SHP77 (cell line): ENCODE results near the gene EIF4A2.
"Not testable (repeated sequence)": the region's sequence is repeated elsewhere in the genome, so short reads cannot be mapped to it uniquely, and the experiment has no call there.

Source experiments
- DNase-seq, 2 experiments: peaks; one replicate each; lab custom pipeline; 2025; lab: John Stamatoyannopoulos, UW

EIF4A2 gene

DNA sequence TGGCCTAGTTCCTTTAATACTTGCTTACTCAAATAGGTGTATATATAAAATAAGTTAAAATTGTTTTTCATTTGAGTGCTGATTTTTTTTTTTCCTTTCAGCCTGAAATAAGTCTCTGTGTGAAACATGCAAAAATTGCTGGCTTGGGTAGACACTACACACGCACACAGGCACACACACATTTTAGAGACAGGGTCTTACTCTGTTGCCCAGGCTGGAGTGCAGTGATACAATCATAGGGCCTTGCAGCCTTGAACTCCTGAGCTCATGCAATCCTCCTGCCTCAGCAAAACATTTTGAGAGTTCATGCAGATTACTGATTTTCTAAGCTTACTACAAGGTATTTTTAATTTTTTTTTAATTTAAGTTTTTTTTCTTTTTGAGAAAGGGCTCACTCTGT lies 35.6 kb downstream of the EIF4A2 start:
- DNase-seq = no peak

DNA sequence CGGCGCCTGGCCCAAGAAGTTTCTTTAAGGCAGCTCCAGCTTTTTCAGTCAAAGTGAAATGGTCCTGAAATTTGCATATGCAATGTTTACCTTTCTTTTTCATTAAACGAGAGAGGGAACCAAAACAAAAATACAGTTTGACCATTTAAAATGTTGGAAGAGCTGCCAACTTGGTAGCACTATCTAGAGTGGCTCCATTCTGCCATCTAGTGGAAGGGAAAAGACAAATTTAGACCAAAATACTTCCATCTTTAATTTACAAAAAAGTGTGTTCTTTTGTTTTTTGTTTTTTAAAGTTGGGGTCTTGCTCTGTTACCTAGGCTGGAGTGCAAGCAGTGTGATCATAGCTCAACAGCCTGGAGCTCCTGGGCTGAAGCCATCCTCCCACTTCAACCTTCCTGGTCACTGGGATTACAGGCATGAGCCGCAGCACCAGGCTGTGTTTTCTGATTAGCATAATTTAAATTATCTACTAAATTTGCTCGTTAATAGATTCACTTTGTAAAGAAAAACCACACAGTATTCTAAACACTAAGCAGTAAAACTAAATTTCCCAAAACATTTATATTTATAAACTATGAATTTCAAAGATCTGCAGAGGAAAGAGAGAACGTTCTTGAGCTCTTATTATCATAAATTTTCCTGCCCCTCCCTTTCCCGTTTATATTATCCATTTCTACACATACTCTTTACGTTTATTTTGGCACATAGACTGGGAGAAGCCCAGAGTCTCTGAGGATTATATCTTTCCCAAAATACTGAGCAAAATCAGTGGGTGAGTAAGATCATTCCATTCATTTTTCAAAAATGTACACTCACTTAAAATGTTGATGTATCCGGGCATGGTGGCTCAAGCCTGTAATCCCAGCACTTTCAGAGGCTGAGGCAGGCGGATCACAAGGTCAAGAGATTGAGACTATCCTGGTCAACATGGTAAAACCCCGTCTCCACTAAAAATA lies 38.3 kb downstream of the EIF4A2 start:
- peak; percentile 2 to 33 for DNase-seq

DNA sequence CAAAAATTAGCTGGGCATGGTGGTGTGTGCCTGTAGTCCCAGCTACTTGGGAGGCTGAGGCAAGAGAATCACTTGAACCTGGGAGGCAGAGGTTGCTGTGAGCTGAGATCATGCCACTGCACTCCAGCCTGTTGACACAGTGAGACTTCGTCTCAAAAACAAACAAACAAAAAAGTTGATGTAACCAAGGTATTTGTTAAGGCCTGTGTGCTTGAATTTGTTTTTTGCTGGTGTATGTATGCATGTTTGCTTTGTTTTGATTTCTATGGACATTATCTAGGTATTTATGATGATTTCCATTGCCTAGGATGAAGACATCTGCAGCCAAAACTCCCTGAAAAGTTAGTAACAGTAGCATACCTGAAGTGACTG lies 39.0 kb downstream of the EIF4A2 start:
- DNase-seq = not testable (repeated sequence)

DNA sequence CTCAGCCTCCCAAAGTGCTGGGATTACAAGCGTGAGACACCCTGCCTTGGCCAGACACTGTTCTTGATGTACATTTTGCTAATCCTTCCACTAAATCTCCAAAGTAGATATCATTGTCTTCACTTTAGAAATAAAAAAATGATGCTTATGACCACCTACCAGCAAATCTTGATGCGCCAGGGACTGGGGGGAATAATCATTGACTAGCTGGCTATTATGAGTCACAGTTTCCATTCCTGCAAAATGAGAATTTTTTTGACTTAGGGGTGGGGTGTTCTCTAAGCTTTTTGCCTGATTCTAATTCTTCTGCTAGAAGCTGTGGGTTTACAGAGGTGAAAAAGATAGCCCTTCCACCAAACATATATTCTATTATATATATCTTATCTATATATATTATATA lies 40.0 kb downstream of the EIF4A2 start:
- DNase-seq = no peak

DNA sequence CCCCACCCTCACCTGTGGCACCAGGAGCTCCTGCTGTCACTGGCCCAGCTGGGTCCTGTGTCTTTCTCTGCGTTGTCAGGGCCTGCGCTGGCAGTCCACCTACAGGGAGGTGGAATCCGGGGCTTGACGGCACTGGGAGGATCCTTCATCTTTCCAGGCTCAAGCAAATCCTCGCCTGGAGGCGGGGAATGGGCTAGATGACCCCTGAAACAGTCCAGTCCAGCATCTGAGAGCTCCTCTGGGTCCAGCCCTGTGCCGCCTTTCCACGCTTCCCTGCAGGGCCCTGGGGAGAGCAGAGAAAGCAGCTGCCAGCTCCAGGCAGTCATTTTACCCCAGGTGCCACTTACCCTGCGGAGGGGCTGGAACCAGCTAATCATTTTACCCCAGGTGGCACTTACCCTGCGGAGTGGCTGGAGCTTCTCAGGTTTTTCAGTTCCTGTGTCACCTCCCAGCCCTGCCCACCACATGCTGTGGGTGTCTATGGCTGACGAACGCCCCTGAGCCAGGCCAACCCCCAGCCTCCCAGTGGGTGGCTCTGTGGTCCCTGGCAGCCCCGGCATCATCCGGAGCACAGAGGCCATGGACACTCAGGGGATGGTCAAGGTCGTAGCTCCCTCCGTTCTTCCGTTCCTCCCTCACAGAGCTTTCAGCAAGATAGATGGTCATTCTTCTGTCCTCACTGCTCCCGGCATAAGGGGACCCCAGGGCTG lies 41.2 kb downstream of the EIF4A2 start:
- DNase-seq = no peak

DNA sequence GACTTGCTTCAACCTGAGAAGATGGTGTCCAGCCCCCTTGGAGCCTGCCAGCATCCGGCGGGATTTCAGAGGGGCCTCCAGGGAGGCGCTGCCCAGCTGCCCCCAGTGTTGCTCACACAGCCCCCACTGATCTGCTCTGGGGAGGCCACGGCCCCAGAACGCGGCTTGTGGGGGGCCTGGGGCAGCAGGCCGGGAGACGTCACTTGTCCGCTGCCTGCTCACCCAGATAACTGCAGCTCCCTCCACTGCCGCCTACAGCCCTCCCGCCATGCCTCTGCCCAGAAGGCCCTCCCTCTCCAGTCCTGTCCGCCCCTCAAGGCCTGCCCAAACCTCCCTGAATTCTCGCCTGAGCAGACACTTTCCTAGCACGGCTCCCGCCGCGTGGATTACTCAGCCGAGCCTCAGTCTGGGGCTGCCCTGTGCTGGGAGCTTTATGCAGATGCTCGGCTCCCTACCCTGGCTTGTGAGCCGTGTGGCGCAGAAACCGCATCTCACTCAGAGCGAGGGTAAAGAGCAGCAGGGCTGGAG lies 42.0 kb downstream of the EIF4A2 start:
- no peak for DNase-seq

DNA sequence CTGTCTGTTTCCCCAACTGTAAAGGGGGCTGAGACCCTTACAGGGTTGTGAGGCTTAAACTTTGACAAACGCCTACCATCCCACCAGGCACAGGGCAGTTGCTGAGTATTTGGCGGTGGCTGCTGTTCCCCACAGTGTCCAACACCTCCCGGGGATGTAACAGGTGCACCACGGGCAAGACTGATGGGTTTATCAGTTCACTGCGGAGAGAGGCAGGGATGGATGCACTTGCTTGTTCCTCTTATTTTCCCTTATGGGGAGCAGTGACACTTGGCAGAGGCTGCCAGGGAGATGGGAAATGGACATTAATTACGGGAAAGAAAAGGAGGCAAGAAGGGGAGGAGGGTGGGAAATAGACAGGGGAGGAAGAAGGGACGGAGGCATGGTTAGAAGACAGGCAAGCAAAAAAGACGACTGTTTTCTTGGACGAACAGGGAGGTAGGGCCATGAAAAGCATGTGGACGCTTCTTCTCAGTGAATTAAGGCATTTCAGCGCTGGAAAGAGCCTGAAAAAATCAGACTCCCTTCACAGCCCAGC lies 42.6 kb downstream of the EIF4A2 start:
- no peak for DNase-seq

DNA sequence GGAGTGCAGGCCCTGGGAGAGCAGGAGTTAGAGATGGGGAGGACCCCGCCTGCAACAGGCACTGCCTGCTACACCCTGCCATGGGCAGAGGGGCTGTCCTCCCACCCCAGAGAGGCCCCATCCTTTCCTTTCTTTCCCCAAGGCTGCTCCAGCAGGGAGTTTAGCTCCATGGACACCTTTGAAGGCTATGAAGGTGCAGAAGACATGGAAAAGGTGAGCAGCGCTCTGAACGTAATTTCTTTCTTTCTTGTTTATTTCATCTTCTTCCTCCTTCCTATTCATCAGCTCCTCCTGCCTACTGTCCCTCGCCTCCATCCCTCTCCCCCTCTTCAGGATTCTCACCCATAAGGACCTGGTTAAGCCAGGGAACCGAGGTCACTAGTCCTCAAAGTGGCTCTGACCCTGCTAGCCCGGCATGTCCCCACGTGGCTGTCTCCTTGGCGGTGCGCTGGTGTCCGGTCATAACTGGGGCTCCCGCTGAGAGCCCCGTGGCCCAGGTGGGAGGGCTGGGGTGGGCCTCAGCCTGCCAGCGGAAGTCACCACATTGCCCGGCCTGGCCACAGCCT lies 43.1 kb downstream of the EIF4A2 start:
- DNase-seq = no peak

DNA sequence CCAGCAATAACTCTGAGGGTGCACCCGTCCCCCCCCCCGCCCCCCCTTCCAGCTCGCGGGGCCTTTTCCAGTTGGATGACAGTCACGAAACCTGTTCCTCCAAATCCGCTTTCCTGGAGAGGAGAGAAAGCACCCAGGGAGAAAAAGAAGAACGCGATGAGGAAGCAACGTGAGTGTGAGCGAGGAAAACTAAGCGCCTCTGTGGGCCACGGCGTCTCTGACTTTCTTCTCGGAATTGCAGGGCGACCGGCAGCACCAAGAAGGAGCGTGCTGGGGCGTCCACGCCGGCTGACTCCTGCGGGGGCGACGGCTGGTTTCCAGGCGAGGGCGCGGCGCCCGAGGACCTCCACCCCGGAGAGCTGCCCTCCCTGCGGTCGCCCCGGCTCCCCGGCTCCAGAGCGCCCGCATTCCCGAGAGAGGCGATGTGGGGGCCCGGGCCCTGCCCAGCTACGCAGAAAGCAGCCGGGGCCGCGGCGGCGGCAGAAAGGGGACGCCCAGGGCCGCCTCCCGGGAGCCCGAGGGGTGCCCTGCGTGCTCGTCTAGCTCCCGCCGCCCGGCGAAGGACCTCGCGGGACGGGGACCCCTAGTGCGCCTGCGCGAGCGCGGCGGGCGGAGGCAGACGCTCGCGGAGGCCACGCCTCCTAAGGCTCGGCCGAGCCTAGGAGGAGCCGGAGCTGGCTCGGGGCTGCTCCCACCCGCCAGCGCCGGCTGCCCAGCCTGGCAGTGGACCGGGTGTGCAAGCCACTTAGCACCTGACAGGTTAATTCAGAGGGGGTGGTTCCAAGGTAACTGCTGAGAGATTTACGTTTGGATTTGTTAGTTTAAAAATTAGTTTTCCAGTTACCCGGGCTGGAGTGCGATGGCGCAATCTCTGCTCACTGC lies 43.8 kb downstream of the EIF4A2 start:
- DNase-seq = peak; percentile 41 to 79

DNA sequence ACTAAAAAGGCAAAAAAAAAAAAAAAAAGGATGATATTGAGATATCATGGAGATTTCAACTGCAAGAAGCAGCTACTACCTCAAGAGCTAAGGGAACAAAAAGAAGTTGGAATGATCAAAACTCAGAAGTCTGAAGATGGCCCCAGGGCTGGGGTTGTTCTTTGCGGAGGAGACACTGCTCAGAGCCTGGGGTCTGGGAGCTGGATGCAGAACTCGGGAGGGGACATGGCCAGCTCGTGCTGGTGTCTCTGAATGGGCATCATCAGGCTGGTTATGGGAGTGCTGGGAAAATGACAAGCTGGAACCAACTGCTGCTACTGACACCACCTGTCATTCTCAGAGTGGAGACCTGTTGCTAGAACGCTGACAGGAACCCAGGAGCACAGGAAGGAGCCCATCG lies 45.0 kb downstream of the EIF4A2 start:
- DNase-seq = no peak

DNA sequence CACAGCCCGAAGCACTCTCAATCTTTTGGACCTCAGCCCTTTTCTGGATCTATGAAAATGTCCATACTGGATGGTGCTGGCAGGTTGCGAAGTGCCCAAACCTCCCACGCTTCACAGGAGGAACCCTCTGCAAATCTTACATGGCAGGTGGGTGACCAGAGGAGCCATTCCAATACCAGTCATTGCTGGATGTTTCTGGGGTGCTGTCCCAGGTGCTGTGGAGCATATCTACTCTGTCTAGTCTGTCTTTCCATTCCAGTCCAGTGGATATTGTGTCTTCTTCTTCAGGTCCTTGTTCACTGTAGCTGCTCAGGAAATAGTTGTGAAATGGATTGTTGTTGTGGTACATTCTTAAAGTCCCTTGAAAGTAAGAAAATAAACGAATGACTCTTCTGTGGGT lies 48.4 kb downstream of the EIF4A2 start:
- DNase-seq = no peak

DNA sequence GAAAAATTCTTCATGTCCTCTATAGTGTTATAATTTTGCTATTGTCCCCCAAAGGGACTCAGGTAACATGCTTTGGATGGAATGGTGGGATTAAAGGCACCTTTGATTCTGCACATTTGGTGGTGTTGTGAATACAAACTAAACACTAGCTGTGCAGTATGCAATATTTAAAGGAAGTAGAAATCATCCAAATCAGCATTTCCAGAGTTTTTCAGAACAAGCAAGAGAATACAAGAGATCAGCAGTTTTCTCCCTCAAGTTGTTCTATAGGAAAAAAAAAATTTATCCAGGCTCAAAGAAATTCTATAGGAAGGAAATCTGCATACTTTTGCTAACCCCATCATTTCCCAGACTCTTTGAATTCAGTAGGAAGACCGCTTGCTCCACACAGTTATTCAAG lies 48.9 kb downstream of the EIF4A2 start:
- DNase-seq = no peak
